GM12878 (cell line): ENCODE results near the gene KCNK4. TPM values are rescaled to one million over a fixed set of nuclear protein-coding genes. Genes with fewer than 3 reads are reported as not detected.

Experiments used
- CHD1 ChIP-seq: IDR thresholded peaks from 2 replicates; pipeline ENCODE4 v1.6.1; 2012; ENCODE audit warnings: low read depth, low read length, improper control_type of control experiment
- CREB1 ChIP-seq: IDR thresholded peaks from 2 replicates; pipeline ENCODE4 v1.6.1; 2012; ENCODE audit warnings: low read depth, mild to moderate bottlenecking, inconsistent platforms
- ETV6 ChIP-seq, 2 experiments: fragments of 450-650 bp in 1 of 2; IDR thresholded peaks in 1 of 2; conservative IDR thresholded peaks in 1 of 2; 2 replicates each; pipeline ENCODE4 v1.6.1; 2014; ENCODE audit warnings: antibody characterized with exemption in 1 of 2, borderline replicate concordance in 1 of 2, low read depth in 1 of 2, mild to moderate bottlenecking in 1 of 2, moderate library complexity in 1 of 2
- EZH2 ChIP-seq: IDR thresholded peaks from 2 replicates; pipeline ENCODE4 v1.6.1; 2012; ENCODE audit warnings: low read depth, mild to moderate bottlenecking, control low read depth, inconsistent platforms, low read length, borderline replicate concordance; ENCODE audit not compliant: control insufficient read depth
- GATAD2B ChIP-seq: fragments of 450-650 bp; conservative IDR thresholded peaks from 2 replicates; pipeline ENCODE4 v1.6.1; 2017; ENCODE audit warnings: low read depth, mild to moderate bottlenecking, moderate library complexity
- HDAC2 ChIP-seq: fragments of 200-600 bp; sonication (generic); IDR thresholded peaks from 2 replicates; pipeline ENCODE4 v1.6.1; 2017
- NFIC ChIP-seq: IDR thresholded peaks from 2 replicates; pipeline ENCODE4 v1.6.1; 2012; ENCODE audit warnings: low read depth, mild to moderate bottlenecking, inconsistent platforms, low read length, moderate library complexity
- RCOR1 ChIP-seq: conservative IDR thresholded peaks from 2 replicates; pipeline ENCODE4 v1.6.1; 2012; ENCODE audit warnings: low read depth, low read length, improper control_type of control experiment
- RFX5 ChIP-seq: IDR thresholded peaks from 2 replicates; pipeline ENCODE4 v1.6.1; 2011; ENCODE audit warnings: low read depth, low read length, improper control_type of control experiment
- RUNX3 ChIP-seq: IDR thresholded peaks from 2 replicates; pipeline ENCODE4 v1.6.1; 2012; ENCODE audit warnings: low read length, inconsistent platforms
- SMAD5 ChIP-seq: IDR thresholded peaks from 2 replicates; pipeline ENCODE4 v1.6.1; 2016; ENCODE audit warnings: antibody characterized with exemption, low read depth
- SMARCA5 ChIP-seq: fragments of 450-650 bp; IDR thresholded peaks from 2 replicates; pipeline ENCODE4 v1.6.1; 2017; ENCODE audit warnings: mild to moderate bottlenecking
- SRF ChIP-seq, 2 experiments: IDR thresholded peaks; 2 replicates each; pipeline ENCODE4 v1.6.1; 2011; ENCODE audit warnings: low read depth in 2 of 2, low read length in 2 of 2, mild to moderate bottlenecking in 1 of 2, moderate library complexity in 1 of 2
- SUZ12 ChIP-seq: fragments of 200-600 bp; sonication (generic); IDR thresholded peaks from one replicate; pipeline ENCODE4 v1.6.1; 2018; ENCODE audit warnings: antibody characterized with exemption, mild to moderate bottlenecking; ENCODE audit not compliant: unreplicated experiment
- TARDBP ChIP-seq: IDR thresholded peaks from 2 replicates; pipeline ENCODE4 v1.6.1; 2016; ENCODE audit warnings: borderline replicate concordance
- ZNF217 ChIP-seq: fragments of 450-650 bp; IDR thresholded peaks from 2 replicates; pipeline ENCODE4 v1.6.1; 2017; ENCODE audit warnings: antibody characterized with exemption, mild to moderate bottlenecking
- ZNF24 ChIP-seq: fragments of 450-650 bp; IDR thresholded peaks from 2 replicates; pipeline ENCODE4 v1.6.1; 2017; ENCODE audit warnings: antibody characterized with exemption, mild to moderate bottlenecking
- ZNF384 ChIP-seq: IDR thresholded peaks from 2 replicates; pipeline ENCODE4 v1.6.1; 2012; ENCODE audit warnings: low read depth, mild to moderate bottlenecking, low read length, improper control_type of control experiment, borderline replicate concordance
- ZSCAN29 ChIP-seq: fragments of 450-650 bp; IDR thresholded peaks from 2 replicates; pipeline ENCODE4 v1.6.1; 2017; ENCODE audit warnings: mild to moderate bottlenecking, moderate library complexity
- polyA plus RNA-seq, 11 experiments: library from polyadenylated mRNA; depleted of rRNA in 4 of 11; unstranded in 6 of 11; stranded (reverse) in 5 of 11; fragments of >200 nt; fragmentation: Nextera tagmentation in 4 of 11; fragmentation: Illumina TruSeq in 1 of 11; extraction: Ambion mirVana in 4 of 11; extraction: Trizol in 1 of 11; gene quantifications; 1 replicate in 1 of 11; 2 replicates in 10 of 11; pipeline versions ENCODE4 v1.2.1 to v1.2.3, GENCODE V29; 2011 to 2016; ENCODE audit warnings: inconsistent platforms in 2 of 11, missing spikeins in 2 of 11, low read depth in 1 of 11
- total RNA-seq, 4 experiments: library from RNA; depleted of rRNA in 3 of 4; stranded (reverse); fragments of >200 nt in 3 of 4; fragmentation: Illumina TruSeq in 1 of 4; extraction: Trizol in 1 of 4; gene quantifications; 2 replicates each; pipeline versions ENCODE4 v1.2.1 to v1.2.3, GENCODE V29; 2013 to 2021
- TF ChIP-seq, protein P1 (sequence below): IDR thresholded peaks from 2 replicates; pipeline ENCODE4 v1.6.1; 2012; ENCODE audit warnings: low read depth, low read length, improper control_type of control experiment
- TF ChIP-seq, protein P2 (sequence below): IDR thresholded peaks from 2 replicates; pipeline ENCODE4 v1.6.1; 2012; ENCODE audit warnings: low read depth, low read length, improper control_type of control experiment
- TF ChIP-seq, protein P3 (sequence below): fragments of 450-650 bp; IDR thresholded peaks from 2 replicates; pipeline ENCODE4 v1.6.1; 2018; ENCODE audit warnings: borderline replicate concordance, mild to moderate bottlenecking; ENCODE audit not compliant: partially characterized antibody
- TF ChIP-seq, protein P4 (sequence below): IDR thresholded peaks from 2 replicates; pipeline ENCODE4 v1.6.1; 2011; ENCODE audit warnings: low read depth, mild to moderate bottlenecking, low read length, moderate library complexity, borderline replicate concordance; ENCODE audit errors: extremely low read depth
- TF ChIP-seq, protein P5 (sequence below): fragments of 450-650 bp; formaldehyde crosslinking; IDR thresholded peaks from 2 replicates; pipeline ENCODE4 v1.4.0; 2022; ENCODE audit warnings: mild to moderate bottlenecking, moderate library complexity

Gene KCNK4
- total and polyA plus RNA-seq, 10 of the 15 experiments (the other 5 are each of a cell fraction or from before 2014, with no cell fraction given): 0.04 TPM; not detected in 9

DNA sequence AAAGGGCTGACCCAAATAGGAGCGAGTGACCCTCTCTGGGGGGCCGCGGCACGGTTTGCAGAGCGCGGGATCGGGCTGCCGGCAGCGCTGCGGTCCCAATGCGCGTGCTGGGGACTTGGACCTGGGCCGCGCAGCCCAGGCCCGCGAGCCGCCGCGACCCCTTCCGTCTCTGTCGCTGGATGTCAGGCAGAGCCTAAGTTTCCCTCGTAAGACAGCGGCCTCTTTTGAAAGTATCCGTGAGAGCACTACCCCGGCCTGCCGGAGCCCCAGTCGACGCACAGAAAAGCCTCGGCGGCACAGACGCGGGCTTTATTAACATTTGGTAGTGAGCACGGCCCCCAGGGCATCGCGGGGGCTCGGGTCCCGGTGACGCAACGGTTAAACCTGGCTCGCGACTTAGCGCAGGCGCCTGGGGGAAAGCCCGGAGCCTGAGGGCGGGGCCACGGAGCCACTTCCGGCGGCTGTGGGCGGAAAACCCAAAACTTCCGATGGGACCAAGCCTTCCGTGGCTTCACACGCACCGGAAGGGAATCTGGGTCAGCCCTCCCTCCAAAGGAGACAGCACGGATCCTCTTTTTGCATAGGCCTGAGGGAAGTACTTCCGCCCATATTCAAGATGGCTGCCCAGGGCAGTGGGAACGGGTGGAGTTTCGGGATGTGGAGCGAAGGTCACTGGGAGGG is 21.4 kb upstream of the KCNK4 start (continued):
- TF ChIP-seq, protein P1, sequence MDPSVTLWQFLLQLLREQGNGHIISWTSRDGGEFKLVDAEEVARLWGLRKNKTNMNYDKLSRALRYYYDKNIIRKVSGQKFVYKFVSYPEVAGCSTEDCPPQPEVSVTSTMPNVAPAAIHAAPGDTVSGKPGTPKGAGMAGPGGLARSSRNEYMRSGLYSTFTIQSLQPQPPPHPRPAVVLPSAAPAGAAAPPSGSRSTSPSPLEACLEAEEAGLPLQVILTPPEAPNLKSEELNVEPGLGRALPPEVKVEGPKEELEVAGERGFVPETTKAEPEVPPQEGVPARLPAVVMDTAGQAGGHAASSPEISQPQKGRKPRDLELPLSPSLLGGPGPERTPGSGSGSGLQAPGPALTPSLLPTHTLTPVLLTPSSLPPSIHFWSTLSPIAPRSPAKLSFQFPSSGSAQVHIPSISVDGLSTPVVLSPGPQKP: peak; percentile 96
- TF ChIP-seq HDAC2 (no peak), RFX5 (no peak), ZNF217 (no peak), RCOR1 (no peak), SMARCA5 (no peak), SUZ12 (no peak), CHD1 (no peak), ZSCAN29 (no peak), EZH2 (no peak), CREB1 (peak; percentile 86), TARDBP (peak; percentile 86), ZNF24 (no peak), ETV6 (conservative IDR thresholded peaks at IDR 0.05 in 1 of 2, IDR thresholded peaks at IDR 0.05 in 1 of 2; ENCODE audit: borderline replicate concordance in 1 of 2, low read depth in 1 of 2) (peak in 1 of 2 experiments; percentile 59; a peak in 2 of 4 replicates), GATAD2B (peak; percentile 17), RUNX3 (peak; percentile 83), SRF (IDR thresholded peaks at IDR 0.05; ENCODE audit: low read depth in 2 of 2, low read length in 2 of 2) (peak; percentile 68 to 85), NFIC (no peak), ZNF384 (no peak), SMAD5 (peak; percentile 23)
- TF ChIP-seq, protein P2, sequence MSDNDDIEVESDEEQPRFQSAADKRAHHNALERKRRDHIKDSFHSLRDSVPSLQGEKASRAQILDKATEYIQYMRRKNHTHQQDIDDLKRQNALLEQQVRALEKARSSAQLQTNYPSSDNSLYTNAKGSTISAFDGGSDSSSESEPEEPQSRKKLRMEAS: peak; percentile 32; the same call in 1 of the 2 replicates
- TF ChIP-seq, protein P3, sequence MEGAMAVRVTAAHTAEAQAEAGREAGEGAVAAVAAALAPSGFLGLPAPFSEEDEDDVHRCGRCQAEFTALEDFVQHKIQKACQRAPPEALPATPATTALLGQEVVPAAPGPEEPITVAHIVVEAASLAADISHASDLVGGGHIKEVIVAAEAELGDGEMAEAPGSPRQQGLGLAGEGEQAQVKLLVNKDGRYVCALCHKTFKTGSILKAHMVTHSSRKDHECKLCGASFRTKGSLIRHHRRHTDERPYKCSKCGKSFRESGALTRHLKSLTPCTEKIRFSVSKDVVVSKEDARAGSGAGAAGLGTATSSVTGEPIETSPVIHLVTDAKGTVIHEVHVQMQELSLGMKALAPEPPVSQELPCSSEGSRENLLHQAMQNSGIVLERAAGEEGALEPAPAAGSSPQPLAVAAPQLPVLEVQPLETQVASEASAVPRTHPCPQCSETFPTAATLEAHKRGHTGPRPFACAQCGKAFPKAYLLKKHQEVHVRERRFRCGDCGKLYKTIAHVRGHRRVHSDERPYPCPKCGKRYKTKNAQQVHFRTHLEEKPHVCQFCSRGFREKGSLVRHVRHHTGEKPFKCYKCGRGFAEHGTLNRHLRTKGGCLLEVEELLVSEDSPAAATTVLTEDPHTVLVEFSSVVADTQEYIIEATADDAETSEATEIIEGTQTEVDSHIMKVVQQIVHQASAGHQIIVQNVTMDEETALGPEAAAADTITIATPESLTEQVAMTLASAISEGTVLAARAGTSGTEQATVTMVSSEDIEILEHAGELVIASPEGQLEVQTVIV: peak; percentile 88
- TF ChIP-seq, protein P4, sequence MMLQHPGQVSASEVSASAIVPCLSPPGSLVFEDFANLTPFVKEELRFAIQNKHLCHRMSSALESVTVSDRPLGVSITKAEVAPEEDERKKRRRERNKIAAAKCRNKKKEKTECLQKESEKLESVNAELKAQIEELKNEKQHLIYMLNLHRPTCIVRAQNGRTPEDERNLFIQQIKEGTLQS: no peak
- TF ChIP-seq, protein P5, sequence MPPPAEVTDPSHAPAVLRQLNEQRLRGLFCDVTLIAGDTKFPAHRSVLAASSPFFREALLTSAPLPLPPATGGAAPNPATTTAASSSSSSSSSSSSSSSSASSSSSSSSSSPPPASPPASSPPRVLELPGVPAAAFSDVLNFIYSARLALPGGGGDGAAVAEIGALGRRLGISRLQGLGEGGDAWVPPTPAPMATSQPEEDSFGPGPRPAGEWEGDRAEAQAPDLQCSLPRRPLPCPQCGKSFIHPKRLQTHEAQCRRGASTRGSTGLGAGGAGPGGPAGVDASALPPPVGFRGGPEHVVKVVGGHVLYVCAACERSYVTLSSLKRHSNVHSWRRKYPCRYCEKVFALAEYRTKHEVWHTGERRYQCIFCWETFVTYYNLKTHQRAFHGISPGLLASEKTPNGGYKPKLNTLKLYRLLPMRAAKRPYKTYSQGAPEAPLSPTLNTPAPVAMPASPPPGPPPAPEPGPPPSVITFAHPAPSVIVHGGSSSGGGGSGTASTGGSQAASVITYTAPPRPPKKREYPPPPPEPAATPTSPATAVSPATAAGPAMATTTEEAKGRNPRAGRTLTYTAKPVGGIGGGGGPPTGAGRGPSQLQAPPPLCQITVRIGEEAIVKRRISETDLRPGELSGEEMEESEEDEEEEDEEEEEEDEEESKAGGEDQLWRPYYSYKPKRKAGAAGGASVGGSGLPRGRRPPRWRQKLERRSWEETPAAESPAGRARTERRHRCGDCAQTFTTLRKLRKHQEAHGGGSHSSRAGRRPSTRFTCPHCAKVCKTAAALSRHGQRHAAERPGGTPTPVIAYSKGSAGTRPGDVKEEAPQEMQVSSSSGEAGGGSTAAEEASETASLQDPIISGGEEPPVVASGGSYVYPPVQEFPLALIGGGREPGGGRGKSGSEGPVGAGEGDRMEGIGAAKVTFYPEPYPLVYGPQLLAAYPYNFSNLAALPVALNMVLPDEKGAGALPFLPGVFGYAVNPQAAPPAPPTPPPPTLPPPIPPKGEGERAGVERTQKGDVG (CRISPR knock-in tag): no peak
